Retina (tissue), 1 donor: Measurements from ENCODE around the gene CNOT8.
"Not testable (repeated sequence)": the region's sequence is repeated elsewhere in the genome, so short reads cannot be mapped to it uniquely, and the experiment has no call there.

Experiments used
- DNase-seq: peaks from one replicate; pipeline ENCODE4 v3.0.0-alpha.2; 2016

Gene CNOT8

GRCh38 chr5:154866841-154867240 lies 8.4 kb downstream of the CNOT8 start:
- no peak for DNase-seq

- peak; percentile 30 for DNase-seq
Measured at GRCh38 chr5:154868702-154869101, 10.3 kb downstream of the CNOT8 start.

GRCh38 chr5:154871734-154872133 lies 13.3 kb downstream of the CNOT8 start:
- DNase-seq = no peak

GRCh38 chr5:154873791-154874331 lies 15.4 kb downstream of the CNOT8 start:
- no peak for DNase-seq

- no peak for DNase-seq
Measured at GRCh38 chr5:154878642-154879335, 20.4 kb downstream of the CNOT8 start.

GRCh38 chr5:154881986-154882385 lies 23.6 kb downstream of the CNOT8 start:
- no peak for DNase-seq

GRCh38 chr5:154884424-154884823 lies 26.0 kb downstream of the CNOT8 start:
- DNase-seq = no peak

GRCh38 chr5:154885439-154885838 lies 27.0 kb downstream of the CNOT8 start:
- DNase-seq = no peak

- no peak for DNase-seq
Measured at GRCh38 chr5:154892369-154892771, 33.9 kb downstream of the CNOT8 start.

GRCh38 chr5:154893381-154893780 lies 35.0 kb downstream of the CNOT8 start:
- no peak for DNase-seq

GRCh38 chr5:154895606-154896561 lies 37.5 kb downstream of the CNOT8 start:
- no peak for DNase-seq

- DNase-seq = no peak
Measured at GRCh38 chr5:154896562-154897165, 38.2 kb downstream of the CNOT8 start.

- no peak for DNase-seq
Measured at GRCh38 chr5:154898210-154898609, 39.8 kb downstream of the CNOT8 start.

- DNase-seq = no peak
Measured at GRCh38 chr5:154899151-154899816, 40.9 kb downstream of the CNOT8 start.

- DNase-seq = no peak
Measured at GRCh38 chr5:154900066-154900465, 41.6 kb downstream of the CNOT8 start.

- no peak for DNase-seq
Measured at GRCh38 chr5:154901276-154901675, 42.8 kb downstream of the CNOT8 start.

GRCh38 chr5:154901913-154902312 lies 43.5 kb downstream of the CNOT8 start:
- DNase-seq = no peak

- DNase-seq = not testable (repeated sequence)
Measured at GRCh38 chr5:154905601-154906000, 47.2 kb downstream of the CNOT8 start.

- no peak for DNase-seq
Measured at GRCh38 chr5:154916874-154917273, 58.4 kb downstream of the CNOT8 start.

- no peak for DNase-seq
Measured at GRCh38 chr5:154917757-154918156, 59.3 kb downstream of the CNOT8 start.

- no peak for DNase-seq
Measured at GRCh38 chr5:154923441-154924430, 65.3 kb downstream of the CNOT8 start.
